GM23338 (cell line): Measurements from ENCODE around the gene CGB3. TPM values are rescaled to one million over a fixed set of nuclear protein-coding genes. Genes with fewer than 3 reads are reported as not detected.

ENCODE experiments used
- ATAC-seq: fragments of 200-7000 bp; cut with Tn5 transposase; 3 replicates; pipeline ENCODE4 v1.9.1; 2020
- DNase-seq: peaks from one replicate; pipeline ENCODE4 v3.0.0-alpha.2; 2015; ENCODE audit warnings: low spot score
- H2AFZ ChIP-seq: fragments of 200-600 bp; sonication (generic); 2 replicates; pipeline ENCODE4 v1.8.0; 2016; ENCODE audit warnings: antibody characterized with exemption, mild to moderate bottlenecking, moderate library complexity
- H3F3A ChIP-seq: fragments of 200-600 bp; sonication (generic); replicated peaks from 2 replicates; pipeline ENCODE4 v1.8.0; 2017; ENCODE audit warnings: antibody characterized with exemption, mixed run types, low read depth
- H3K27ac ChIP-seq: fragments of 200-600 bp; sonication (generic); 2 replicates; pipeline ENCODE4 v1.6.1; 2016; ENCODE audit warnings: low read depth
- H3K27me3 ChIP-seq: fragments of 200-600 bp; sonication (generic); 2 replicates; pipeline ENCODE4 v1.8.0; 2016; ENCODE audit warnings: mild to moderate bottlenecking, mixed run types, moderate library complexity; ENCODE audit not compliant: insufficient read depth
- H3K36me3 ChIP-seq: fragments of 200-600 bp; sonication (generic); 2 replicates; pipeline ENCODE4 v1.8.0; 2016; ENCODE audit warnings: mild to moderate bottlenecking; ENCODE audit not compliant: insufficient read depth
- H3K4me1 ChIP-seq: fragments of 200-600 bp; sonication (generic); 2 replicates; pipeline ENCODE4 v1.8.0; 2016; ENCODE audit warnings: mild to moderate bottlenecking, moderate library complexity; ENCODE audit not compliant: insufficient read depth
- H3K4me2 ChIP-seq: fragments of 200-600 bp; sonication (generic); 2 replicates; pipeline ENCODE4 v1.7.1; 2017; ENCODE audit warnings: mixed run types
- H3K4me3 ChIP-seq: fragments of 200-600 bp; sonication (generic); 2 replicates; pipeline ENCODE4 v1.6.1; 2016; ENCODE audit warnings: mixed run types
- H3K79me2 ChIP-seq: fragments of 200-600 bp; sonication (generic); replicated peaks from 2 replicates; pipeline ENCODE4 v1.8.0; 2017; ENCODE audit warnings: mild to moderate bottlenecking; ENCODE audit not compliant: insufficient read depth
- H3K9me2 ChIP-seq: fragments of 200-600 bp; sonication (generic); 2 replicates; pipeline ENCODE4 v1.8.0; 2017; ENCODE audit not compliant: insufficient read depth
- H4K20me1 ChIP-seq: fragments of 200-600 bp; sonication (generic); replicated peaks from 2 replicates; pipeline ENCODE4 v1.8.0; 2017; ENCODE audit warnings: mild to moderate bottlenecking; ENCODE audit not compliant: insufficient read depth
- H3K27ac Mint-ChIP-seq: 2 replicates; pipeline ENCODE4 v1.8.0; 2020; ENCODE audit warnings: inconsistent platforms, mild to moderate bottlenecking, moderate library complexity, mixed read lengths
- H3K27me3 Mint-ChIP-seq: 3 replicates; pipeline ENCODE4 v1.8.0; 2022; ENCODE audit warnings: low read depth, mild to moderate bottlenecking, moderate library complexity, mixed read lengths, inconsistent platforms; ENCODE audit not compliant: insufficient read depth, poor library complexity
- H3K36me3 Mint-ChIP-seq: 3 replicates; pipeline ENCODE4 v1.8.0; 2021; ENCODE audit warnings: low read depth, mild to moderate bottlenecking, inconsistent platforms, moderate library complexity, mixed read lengths
- H3K4me1 Mint-ChIP-seq: 3 replicates; pipeline ENCODE4 v1.8.0; 2020; ENCODE audit warnings: mild to moderate bottlenecking, inconsistent platforms, mixed read lengths
- H3K4me3 Mint-ChIP-seq: 3 replicates; pipeline ENCODE4 v1.8.0; 2021; ENCODE audit warnings: moderate library complexity, mild to moderate bottlenecking, inconsistent platforms, mixed read lengths
- H3K9me3 Mint-ChIP-seq: 3 replicates; pipeline ENCODE4 v1.8.0; 2020; ENCODE audit warnings: moderate library complexity, mild to moderate bottlenecking, inconsistent platforms, mixed read lengths
- CTCF ChIP-seq, 2 experiments: fragments of 200-600 bp in 1 of 2; sonication (generic) in 1 of 2; conservative IDR thresholded peaks; 2 replicates each; pipeline versions ENCODE4 v1.5.1 to v1.6.1; 2016 to 2017; ENCODE audit warnings: antibody characterized with exemption in 2 of 2, low read depth in 2 of 2, mild to moderate bottlenecking in 2 of 2, moderate library complexity in 1 of 2
- ETS1 ChIP-seq: IDR thresholded peaks from 2 replicates; pipeline ENCODE4 v1.6.1; 2016; ENCODE audit warnings: antibody characterized with exemption
- EZH2phosphoT487 ChIP-seq: fragments of 200-600 bp; sonication (generic); IDR thresholded peaks from one replicate; pipeline ENCODE4 v1.8.1; 2018; ENCODE audit warnings: antibody characterized with exemption; ENCODE audit not compliant: unreplicated experiment
- JUNB ChIP-seq: IDR thresholded peaks from one replicate; pipeline ENCODE4 v1.6.1; 2016; ENCODE audit warnings: antibody characterized with exemption; ENCODE audit not compliant: unreplicated experiment
- POLR2AphosphoS5 ChIP-seq: IDR thresholded peaks from 2 replicates; pipeline ENCODE4 v1.6.1; 2016; ENCODE audit warnings: antibody characterized with exemption, low read depth
- REST ChIP-seq: IDR thresholded peaks from one replicate; pipeline ENCODE4 v1.6.1; 2018; ENCODE audit warnings: antibody characterized with exemption; ENCODE audit not compliant: unreplicated experiment
- STAT1 ChIP-seq: IDR thresholded peaks from one replicate; pipeline ENCODE4 v1.6.1; 2016; ENCODE audit warnings: antibody characterized with exemption; ENCODE audit not compliant: unreplicated experiment
- ZNF114 ChIP-seq: fragments of 250-450 bp; sonication (Bioruptor Pico); IDR thresholded peaks from 2 replicates; pipeline ENCODE4 v1.5.0; 2020; ENCODE audit warnings: mild to moderate bottlenecking, moderate library complexity
- ZNF331 ChIP-seq: fragments of 250-450 bp; sonication (Bioruptor Pico); IDR thresholded peaks from 2 replicates; pipeline ENCODE4 v1.5.0; 2020; ENCODE audit warnings: low read depth, mild to moderate bottlenecking, moderate library complexity
- polyA plus RNA-seq: library from polyadenylated mRNA; unstranded; fragments of >200 nt; fragmentation: Nextera tagmentation; extraction: Ambion mirVana; gene quantifications from 2 replicates; pipeline ENCODE4 v1.2.1, GENCODE V29; 2016
- total RNA-seq: library from RNA; depleted of rRNA; stranded (reverse); fragments of >200 nt; shearing (Covaris generic); gene quantifications from 2 replicates; pipeline ENCODE4 v1.2.3, GENCODE V29; 2014
- TF ChIP-seq, protein P1 (sequence below): fragments of 250-450 bp; sonication (Bioruptor Pico); IDR thresholded peaks from 2 replicates; pipeline ENCODE4 v1.5.0; 2020; ENCODE audit warnings: mild to moderate bottlenecking, moderate library complexity

CGB3 gene
- total and polyA plus RNA-seq, 2 experiments from 2014 or later: not detected

- TF ChIP-seq, protein P1, sequence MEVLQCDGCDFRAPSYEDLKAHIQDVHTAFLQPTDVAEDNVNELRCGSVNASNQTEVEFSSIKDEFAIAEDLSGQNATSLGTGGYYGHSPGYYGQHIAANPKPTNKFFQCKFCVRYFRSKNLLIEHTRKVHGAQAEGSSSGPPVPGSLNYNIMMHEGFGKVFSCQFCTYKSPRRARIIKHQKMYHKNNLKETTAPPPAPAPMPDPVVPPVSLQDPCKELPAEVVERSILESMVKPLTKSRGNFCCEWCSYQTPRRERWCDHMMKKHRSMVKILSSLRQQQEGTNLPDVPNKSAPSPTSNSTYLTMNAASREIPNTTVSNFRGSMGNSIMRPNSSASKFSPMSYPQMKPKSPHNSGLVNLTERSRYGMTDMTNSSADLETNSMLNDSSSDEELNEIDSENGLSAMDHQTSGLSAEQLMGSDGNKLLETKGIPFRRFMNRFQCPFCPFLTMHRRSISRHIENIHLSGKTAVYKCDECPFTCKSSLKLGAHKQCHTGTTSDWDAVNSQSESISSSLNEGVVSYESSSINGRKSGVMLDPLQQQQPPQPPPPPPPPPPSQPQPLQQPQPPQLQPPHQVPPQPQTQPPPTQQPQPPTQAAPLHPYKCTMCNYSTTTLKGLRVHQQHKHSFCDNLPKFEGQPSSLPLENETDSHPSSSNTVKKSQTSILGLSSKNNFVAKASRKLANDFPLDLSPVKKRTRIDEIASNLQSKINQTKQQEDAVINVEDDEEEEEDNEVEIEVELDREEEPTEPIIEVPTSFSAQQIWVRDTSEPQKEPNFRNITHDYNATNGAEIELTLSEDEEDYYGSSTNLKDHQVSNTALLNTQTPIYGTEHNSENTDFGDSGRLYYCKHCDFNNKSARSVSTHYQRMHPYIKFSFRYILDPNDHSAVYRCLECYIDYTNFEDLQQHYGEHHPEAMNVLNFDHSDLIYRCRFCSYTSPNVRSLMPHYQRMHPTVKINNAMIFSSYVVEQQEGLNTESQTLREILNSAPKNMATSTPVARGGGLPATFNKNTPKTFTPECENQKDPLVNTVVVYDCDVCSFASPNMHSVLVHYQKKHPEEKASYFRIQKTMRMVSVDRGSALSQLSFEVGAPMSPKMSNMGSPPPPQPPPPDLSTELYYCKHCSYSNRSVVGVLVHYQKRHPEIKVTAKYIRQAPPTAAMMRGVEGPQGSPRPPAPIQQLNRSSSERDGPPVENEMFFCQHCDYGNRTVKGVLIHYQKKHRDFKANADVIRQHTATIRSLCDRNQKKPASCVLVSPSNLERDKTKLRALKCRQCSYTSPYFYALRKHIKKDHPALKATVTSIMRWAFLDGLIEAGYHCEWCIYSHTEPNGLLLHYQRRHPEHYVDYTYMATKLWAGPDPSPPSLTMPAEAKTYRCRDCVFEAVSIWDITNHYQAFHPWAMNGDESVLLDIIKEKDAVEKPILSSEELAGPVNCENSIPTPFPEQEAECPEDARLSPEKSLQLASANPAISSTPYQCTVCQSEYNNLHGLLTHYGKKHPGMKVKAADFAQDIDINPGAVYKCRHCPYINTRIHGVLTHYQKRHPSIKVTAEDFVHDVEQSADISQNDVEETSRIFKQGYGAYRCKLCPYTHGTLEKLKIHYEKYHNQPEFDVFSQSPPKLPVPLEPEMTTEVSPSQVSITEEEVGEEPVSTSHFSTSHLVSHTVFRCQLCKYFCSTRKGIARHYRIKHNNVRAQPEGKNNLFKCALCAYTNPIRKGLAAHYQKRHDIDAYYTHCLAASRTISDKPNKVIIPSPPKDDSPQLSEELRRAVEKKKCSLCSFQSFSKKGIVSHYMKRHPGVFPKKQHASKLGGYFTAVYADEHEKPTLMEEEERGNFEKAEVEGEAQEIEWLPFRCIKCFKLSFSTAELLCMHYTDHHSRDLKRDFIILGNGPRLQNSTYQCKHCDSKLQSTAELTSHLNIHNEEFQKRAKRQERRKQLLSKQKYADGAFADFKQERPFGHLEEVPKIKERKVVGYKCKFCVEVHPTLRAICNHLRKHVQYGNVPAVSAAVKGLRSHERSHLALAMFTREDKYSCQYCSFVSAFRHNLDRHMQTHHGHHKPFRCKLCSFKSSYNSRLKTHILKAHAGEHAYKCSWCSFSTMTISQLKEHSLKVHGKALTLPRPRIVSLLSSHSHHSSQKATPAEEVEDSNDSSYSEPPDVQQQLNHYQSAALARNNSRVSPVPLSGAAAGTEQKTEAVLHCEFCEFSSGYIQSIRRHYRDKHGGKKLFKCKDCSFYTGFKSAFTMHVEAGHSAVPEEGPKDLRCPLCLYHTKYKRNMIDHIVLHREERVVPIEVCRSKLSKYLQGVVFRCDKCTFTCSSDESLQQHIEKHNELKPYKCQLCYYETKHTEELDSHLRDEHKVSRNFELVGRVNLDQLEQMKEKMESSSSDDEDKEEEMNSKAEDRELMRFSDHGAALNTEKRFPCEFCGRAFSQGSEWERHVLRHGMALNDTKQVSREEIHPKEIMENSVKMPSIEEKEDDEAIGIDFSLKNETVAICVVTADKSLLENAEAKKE (CRISPR knock-in tag): no peak
- TF ChIP-seq STAT1 (no peak), ZNF114 (CRISPR knock-in tag) (no peak), POLR2AphosphoS5 (no peak)
Measured at GRCh38 chr19:49014870-49015255, 9.3 kb downstream of the CGB3 start (continued).

GRCh38 chr19:49014123-49014869, 9.8 kb downstream of the CGB3 start:
- peaks cover 22% of the 10 kb centered on the region for H3K27me3 Mint-ChIP-seq
- Histone ChIP-seq H3K4me3 (no peak overlapping the region), H3K4me2 (no peak overlapping the region), H3K9me2 (no peaks in the 10 kb centered on the region), H4K20me1 (no peaks in the 10 kb centered on the region; the same call in 1 of the 2 replicates), H3K27me3 (peaks cover 13% of the 10 kb centered on the region), H3K27ac (no peak overlapping the region), H3K4me1 (peaks cover 4% of the 10 kb centered on the region; the same call in 1 of the 2 replicates), H3F3A (0 out of 2 replicates have a peak, but pooled peaks cover 3% of the 10 kb centered on the region), H3K79me2 (no peaks in the 10 kb centered on the region), H3K36me3 (no peaks in the 10 kb centered on the region), H2AFZ (no peak overlapping the region)
- no peak overlapping the region for H3K4me3 Mint-ChIP-seq
- H3K27ac Mint-ChIP-seq: no peak overlapping the region
- no peak for ATAC-seq
- DNase-seq: no peak
- peaks cover 3% of the 10 kb centered on the region; the same call in 1 of the 3 replicates for H3K9me3 Mint-ChIP-seq
- peaks cover 9% of the 10 kb centered on the region for H3K4me1 Mint-ChIP-seq
- H3K36me3 Mint-ChIP-seq: peaks cover 52% of the 10 kb centered on the region
- TF ChIP-seq EZH2phosphoT487 (no peak), CTCF (conservative IDR thresholded peaks at IDR 0.05; ENCODE audit: low read depth in 2 of 2) (no peak), ETS1 (no peak), REST (no peak), ZNF331 (CRISPR knock-in tag) (no peak), ZNF114 (CRISPR knock-in tag) (no peak), JUNB (no peak)
